ENCODE data around the gene KCTD12. TPM values are rescaled to one million over a fixed set of nuclear protein-coding genes. Genes with fewer than 3 reads are reported as not detected.

Gene KCTD12
- total RNA-seq, 3 donors from 2014 or later: 59.7 to 117 (median 65.9) TPM

- DNase-seq (ENCODE audit: low spot score in 2 of 2): no peak
- Histone ChIP-seq H3K9me3 (peaks cover 7 to 9% of the 10 kb centered on the region in 2 donors), H3K36me3 (no peaks in the 10 kb centered on the region), H3K4me1 (no peaks in the 10 kb centered on the region), H3K27me3 (no peaks in the 10 kb centered on the region), H3K4me3 (no peak overlapping the region), H3K27ac (no peak overlapping the region)
- intact Hi-C loops (cut with DNase I; ENCODE audit: low total_unique reads): no loop called here
- no peak for TF ChIP-seq POLR2AphosphoS5 (IDR thresholded peaks at IDR 0.05)
- no peak for TF ChIP-seq POLR2A (IDR thresholded peaks at IDR 0.05)
- TF ChIP-seq CTCF (IDR thresholded peaks at IDR 0.05): no peak
Observed at GRCh38 chr13:76894401-76895110, 8.4 kb upstream of the KCTD12 start.

GRCh38 chr13:76892488-76892887 is 6.3 kb upstream of the KCTD12 start:
- H3K4me3 ChIP-seq: no peak overlapping the region
- intact Hi-C loops (cut with DNase I; ENCODE audit: low total_unique reads): no loop called here
- no peak overlapping the region for H3K27ac ChIP-seq
- no peaks in the 10 kb centered on the region for H3K4me1 ChIP-seq
- H3K9me3 ChIP-seq: no peaks in the 10 kb centered on the region
- DNase-seq (ENCODE audit: low spot score in 2 of 2): no peak
- no peaks in the 10 kb centered on the region for H3K36me3 ChIP-seq
- no peaks in the 10 kb centered on the region for H3K27me3 ChIP-seq
- TF ChIP-seq CTCF (IDR thresholded peaks at IDR 0.05): no peak

DNA sequence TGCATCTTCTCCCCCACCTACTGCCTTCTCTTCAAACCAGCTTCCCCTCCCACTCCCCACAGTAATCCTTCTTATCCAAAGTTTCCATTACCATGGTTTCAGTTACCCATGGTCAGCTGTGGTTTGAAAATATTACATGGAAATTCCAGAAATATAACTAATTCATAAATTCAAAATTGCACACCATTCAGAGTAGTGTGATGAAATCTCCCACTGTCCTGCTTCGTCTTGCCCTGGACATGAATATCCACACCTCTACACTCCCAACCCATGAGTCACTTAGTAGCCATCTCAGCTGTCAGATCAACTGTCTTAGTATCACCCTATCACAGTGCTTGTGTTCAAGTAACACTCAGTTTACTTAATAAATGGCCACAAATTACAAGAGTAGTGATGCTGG is 3.8 kb upstream of the KCTD12 start:
- peaks cover 0 to 3% of the 10 kb centered on the region in 2 donors for H3K4me1 ChIP-seq
- H3K4me3 ChIP-seq: no peak overlapping the region
- no peak overlapping the region for H3K27ac ChIP-seq
- H3K27me3 ChIP-seq: no peaks in the 10 kb centered on the region
- intact Hi-C loops (cut with DNase I; ENCODE audit: low total_unique reads): no loop called here
- no peak for DNase-seq (ENCODE audit: low spot score in 2 of 2)
- TF ChIP-seq POLR2AphosphoS5 (IDR thresholded peaks at IDR 0.05) (no peak), CTCF (IDR thresholded peaks at IDR 0.05) (no peak), POLR2A (IDR thresholded peaks at IDR 0.05) (no peak)
- H3K36me3 ChIP-seq: no peaks in the 10 kb centered on the region
- H3K9me3 ChIP-seq: no peaks in the 10 kb centered on the region

- intact Hi-C loops (cut with DNase I; ENCODE audit: low total_unique reads): no loop called here
- Histone ChIP-seq H3K4me1 (peaks cover 0 to 3% of the 10 kb centered on the region in 2 donors), H3K9me3 (no peaks in the 10 kb centered on the region), H3K36me3 (no peaks in the 10 kb centered on the region), H3K4me3 (no peak overlapping the region), H3K27me3 (no peaks in the 10 kb centered on the region), H3K27ac (no peak overlapping the region)
- no peak for DNase-seq (ENCODE audit: low spot score in 2 of 2)
- TF ChIP-seq POLR2AphosphoS5 (IDR thresholded peaks at IDR 0.05): no peak
- no peak for TF ChIP-seq CTCF (IDR thresholded peaks at IDR 0.05)
- TF ChIP-seq POLR2A (IDR thresholded peaks at IDR 0.05): no peak
Observed at GRCh38 chr13:76889254-76889653, 3.0 kb upstream of the KCTD12 start.

DNA sequence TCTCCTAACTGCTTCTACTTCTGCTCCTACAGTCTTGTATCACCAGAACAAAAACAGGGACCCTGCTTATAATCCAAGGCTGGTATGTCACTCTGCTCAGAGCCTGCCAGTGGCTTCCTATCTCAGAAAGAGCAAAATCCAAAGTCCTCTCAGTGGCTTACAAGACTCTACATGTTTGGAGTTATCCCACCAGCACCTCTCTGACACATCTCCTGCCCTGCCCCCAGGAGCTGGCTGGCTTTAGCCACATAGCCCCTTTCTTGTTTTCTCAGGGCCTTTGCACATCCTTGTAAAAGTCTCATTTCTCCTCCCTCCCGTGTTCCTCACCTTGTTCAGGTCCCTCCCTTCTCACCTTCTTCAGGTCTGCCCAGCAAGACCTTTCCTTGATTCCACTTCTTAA is 2.2 kb upstream of the KCTD12 start:
- TF ChIP-seq CTCF (IDR thresholded peaks at IDR 0.05): no peak
- TF ChIP-seq POLR2A (IDR thresholded peaks at IDR 0.05): no peak
- no peak for TF ChIP-seq POLR2AphosphoS5 (IDR thresholded peaks at IDR 0.05)
- no peaks in the 10 kb centered on the region for H3K9me3 ChIP-seq
- no peaks in the 10 kb centered on the region for H3K27me3 ChIP-seq
- H3K36me3 ChIP-seq: no peaks in the 10 kb centered on the region
- intact Hi-C loops (cut with DNase I; ENCODE audit: low total_unique reads): no loop called here
- DNase-seq (ENCODE audit: low spot score in 2 of 2): no peak
- H3K4me3 ChIP-seq: no peak overlapping the region
- peaks cover 0 to 3% of the 10 kb centered on the region in 2 donors for H3K4me1 ChIP-seq
- H3K27ac ChIP-seq: no peak overlapping the region

All from breast epithelium (tissue), 4 donors.